GM18861 (cell line): ENCODE results near the gene ARF1.

ENCODE experiments used
- ATAC-seq: cut with Tn5 transposase; IDR thresholded peaks from one replicate; pipeline ENCODE4 v1.9.1; 2021; ENCODE audit not compliant: unreplicated experiment

The ARF1 gene

DNA sequence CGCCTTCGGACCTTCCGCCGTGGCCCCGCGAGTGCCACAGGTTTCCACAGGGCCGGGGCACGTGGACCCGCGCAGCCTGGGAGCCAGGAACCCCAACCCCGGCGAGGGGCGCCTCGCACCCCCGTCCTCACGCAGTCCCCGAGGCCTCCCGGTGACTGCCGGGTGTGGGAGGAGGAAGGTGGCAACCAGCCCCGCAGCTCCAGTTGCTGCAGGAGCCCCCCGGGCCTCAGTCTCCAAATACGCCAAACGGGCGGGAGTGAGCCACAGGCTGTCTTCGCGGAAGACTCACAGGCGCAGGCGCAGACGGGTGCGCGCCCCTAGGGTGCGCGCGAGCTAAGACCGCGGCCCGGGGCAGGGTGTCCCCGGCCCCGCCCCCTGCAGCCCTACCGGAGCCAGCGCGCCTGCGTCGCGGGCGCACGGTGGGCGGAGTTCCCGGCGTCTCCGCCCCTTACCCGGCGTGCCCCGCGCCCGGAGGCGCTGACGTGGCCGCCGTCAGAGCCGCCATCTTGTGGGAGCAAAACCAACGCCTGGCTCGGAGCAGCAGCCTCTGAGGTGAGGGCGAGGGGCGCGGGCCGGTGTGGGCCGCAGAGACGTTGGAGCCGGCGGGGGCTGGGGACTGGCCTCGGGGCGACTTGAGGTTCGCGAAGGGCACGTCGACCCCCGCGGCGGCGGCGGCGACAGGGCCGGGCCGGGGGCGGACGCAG lies at the start of gene ARF1:
ARF1 (plus strand) TSS at position 495 of the 704 bp plus-strand sequence. CDS start 14,407 bp downstream, outside the sequence.
- peak; percentile 73 for ATAC-seq

DNA sequence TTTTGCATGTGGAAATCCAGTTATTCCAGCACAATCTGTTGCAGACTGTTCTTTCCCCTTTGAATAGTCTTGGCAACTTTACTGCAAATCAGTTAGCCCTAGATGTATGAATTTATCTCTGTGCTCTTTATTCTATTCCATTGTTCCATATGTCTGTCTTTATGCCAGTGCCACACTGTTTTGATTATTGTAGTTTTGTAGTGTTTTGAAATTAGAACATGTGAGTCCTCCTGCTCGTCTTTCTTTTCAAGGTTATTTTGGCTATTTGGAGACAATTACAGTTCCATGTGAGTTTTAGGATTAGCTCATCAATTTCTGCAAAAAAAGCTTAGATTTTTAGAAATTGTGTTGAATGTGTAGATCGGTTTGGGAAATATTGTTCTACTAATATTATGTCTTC lies 49.1 kb upstream of the ARF1 start:
- ATAC-seq = no peak

GRCh38 chr1:228034954-228035837 lies 47.3 kb upstream of the ARF1 start:
- no peak for ATAC-seq

DNA sequence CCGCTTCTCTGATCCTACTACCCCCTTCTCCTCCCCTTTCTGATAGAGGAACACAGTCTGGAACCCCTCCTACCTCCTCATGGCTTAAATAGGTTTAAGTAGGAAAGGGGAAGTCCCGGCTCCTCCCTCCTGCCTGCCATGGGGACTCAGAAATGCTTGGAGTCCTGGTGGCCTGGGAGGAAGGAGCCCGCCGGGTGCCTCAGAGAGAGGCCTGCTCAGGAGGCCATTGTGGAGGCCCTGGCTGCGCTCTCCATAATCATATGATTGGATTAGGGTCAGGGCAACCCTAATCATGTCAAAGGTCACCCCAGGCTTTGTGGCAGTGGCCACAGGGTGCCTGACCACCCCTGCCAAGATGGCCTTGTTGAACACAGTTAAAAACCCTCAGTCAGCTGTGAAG lies 46.7 kb upstream of the ARF1 start:
- no peak for ATAC-seq

- no peak for ATAC-seq
Observed at GRCh38 chr1:228036701-228037231, 45.7 kb upstream of the ARF1 start.

GRCh38 chr1:228037401-228038386 lies 44.8 kb upstream of the ARF1 start:
- peak; percentile 95 for ATAC-seq

DNA sequence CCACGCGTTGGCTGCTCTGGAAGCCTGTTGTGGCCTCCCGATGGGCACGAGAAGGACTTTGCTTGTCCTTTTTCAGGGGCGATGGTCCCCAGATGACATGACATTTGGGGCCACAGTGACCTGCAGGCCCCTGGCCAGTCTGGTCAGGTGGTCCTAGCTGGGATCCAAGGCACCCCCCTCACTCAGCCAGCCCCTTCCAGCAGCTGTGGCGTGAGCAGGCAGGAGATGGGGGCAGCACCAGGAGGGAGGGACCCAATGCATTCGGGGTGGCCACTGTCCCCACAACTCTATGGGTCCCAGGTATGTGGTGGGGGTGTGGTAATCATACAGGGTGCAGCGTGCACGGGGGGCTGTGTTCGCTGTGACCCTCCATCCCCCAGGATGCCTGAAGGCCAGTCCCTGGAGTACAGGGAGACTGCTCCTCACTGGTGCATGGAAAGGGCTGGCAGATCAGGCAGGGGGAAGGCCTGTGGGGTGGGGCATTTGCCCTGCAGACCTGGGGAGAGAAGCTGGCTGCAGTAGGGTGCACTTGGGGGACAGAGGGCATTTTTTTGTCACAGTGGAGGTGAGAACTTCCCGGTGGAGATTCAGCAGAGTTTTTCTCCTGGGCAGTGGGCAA lies 44.0 kb upstream of the ARF1 start:
- ATAC-seq = no peak

- ATAC-seq = no peak
Observed at GRCh38 chr1:228039006-228039903, 43.3 kb upstream of the ARF1 start.

DNA sequence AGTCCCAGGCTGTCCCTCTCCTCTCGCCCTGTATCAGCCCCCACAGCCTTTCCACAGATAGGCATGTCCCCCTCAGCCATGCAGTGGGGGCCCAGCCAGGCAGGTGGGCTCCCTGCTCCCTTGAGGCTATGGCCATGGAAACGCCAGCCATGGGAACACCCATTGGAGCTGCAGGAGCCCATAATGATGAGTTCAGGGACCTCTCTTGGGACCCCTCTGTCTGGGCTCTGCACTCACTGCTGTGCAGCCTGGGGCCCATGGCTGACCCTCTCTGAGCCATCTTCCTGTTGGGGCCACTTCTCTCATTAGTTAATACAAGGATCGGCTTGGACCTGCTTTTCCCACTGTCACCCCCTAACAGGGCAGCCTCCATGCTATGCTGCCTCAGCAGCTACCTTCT lies 42.5 kb upstream of the ARF1 start:
- no peak for ATAC-seq

GRCh38 chr1:228041316-228041715 lies 41.2 kb upstream of the ARF1 start:
- ATAC-seq = no peak

GRCh38 chr1:228042508-228042907 lies 40.0 kb upstream of the ARF1 start:
- ATAC-seq = no peak

GRCh38 chr1:228043281-228043848 lies 39.1 kb upstream of the ARF1 start:
- ATAC-seq = no peak

- no peak for ATAC-seq
Observed at GRCh38 chr1:228044961-228045360, 37.5 kb upstream of the ARF1 start.

DNA sequence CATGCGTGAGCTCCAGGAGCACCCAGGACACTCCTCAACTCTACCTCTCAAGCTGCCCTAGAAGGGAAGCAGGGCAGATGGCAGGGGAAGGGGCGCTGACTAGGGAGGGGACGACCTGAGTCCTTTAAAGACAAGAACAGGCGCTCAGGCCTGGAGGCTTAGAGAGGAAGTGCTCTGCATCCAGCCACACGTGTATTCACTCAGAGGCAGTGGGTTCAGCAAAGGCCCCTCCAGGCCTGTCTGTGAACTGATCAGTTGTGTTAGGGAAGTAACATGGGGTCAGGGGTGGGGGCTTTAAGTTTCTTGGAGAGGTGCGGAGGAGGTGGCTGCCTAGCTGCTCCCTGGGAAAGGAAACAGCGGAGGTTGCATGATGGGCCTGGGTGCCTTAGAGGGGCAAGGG lies 37.1 kb upstream of the ARF1 start:
- no peak for ATAC-seq

DNA sequence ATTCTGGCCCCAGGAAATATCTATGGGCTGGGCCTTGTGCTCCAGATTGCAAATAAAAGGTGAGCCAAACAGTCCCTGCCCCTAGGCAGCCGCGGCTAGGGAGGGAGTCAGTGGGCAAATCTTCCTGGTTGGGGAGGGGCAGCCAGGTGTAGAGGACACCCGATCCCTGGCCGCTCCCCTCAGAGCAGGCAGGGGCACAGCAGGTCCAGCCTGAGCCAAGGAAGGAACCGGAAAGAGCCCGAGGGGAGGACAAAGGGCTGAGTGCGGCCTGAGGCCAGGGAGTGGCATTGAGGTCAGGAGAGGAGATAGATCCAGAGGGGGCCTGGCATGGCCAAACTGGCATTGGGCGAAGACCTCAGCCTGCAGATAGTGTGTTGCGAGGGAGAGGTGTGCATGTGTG lies 36.6 kb upstream of the ARF1 start:
- no peak for ATAC-seq

GRCh38 chr1:228046421-228047182 lies 35.9 kb upstream of the ARF1 start:
- no peak for ATAC-seq

GRCh38 chr1:228047183-228047466 lies 35.4 kb upstream of the ARF1 start:
- ATAC-seq = no peak

- ATAC-seq = no peak
Observed at GRCh38 chr1:228048120-228048519, 34.4 kb upstream of the ARF1 start.
